KOPT-K1 (cell line): ENCODE results near the gene USP33.
"Not testable (repeated sequence)": the region's sequence is repeated elsewhere in the genome, so short reads cannot be mapped to it uniquely, and the experiment has no call there.

Experiments
- H3K27ac ChIP-seq: fragments of 200-600 bp; sonication (generic); 2 replicates; pipeline ENCODE4 v1.5.1; 2016; ENCODE audit warnings: antibody characterized with exemption, mild to moderate bottlenecking, low read depth, low read length; ENCODE audit not compliant: poor library complexity, severe bottlenecking
- H3K36me3 ChIP-seq: fragments of 200-600 bp; sonication (generic); 2 replicates; pipeline ENCODE4 v1.5.1; 2017; ENCODE audit warnings: antibody characterized with exemption, mild to moderate bottlenecking, low read length, moderate library complexity; ENCODE audit not compliant: insufficient read depth
- H3K9me3 ChIP-seq: fragments of 200-600 bp; sonication (generic); 2 replicates; pipeline ENCODE4 v1.5.1; 2017; ENCODE audit warnings: antibody characterized with exemption, low read length, mild to moderate bottlenecking; ENCODE audit not compliant: insufficient read depth, poor library complexity, severe bottlenecking

The USP33 gene

DNA sequence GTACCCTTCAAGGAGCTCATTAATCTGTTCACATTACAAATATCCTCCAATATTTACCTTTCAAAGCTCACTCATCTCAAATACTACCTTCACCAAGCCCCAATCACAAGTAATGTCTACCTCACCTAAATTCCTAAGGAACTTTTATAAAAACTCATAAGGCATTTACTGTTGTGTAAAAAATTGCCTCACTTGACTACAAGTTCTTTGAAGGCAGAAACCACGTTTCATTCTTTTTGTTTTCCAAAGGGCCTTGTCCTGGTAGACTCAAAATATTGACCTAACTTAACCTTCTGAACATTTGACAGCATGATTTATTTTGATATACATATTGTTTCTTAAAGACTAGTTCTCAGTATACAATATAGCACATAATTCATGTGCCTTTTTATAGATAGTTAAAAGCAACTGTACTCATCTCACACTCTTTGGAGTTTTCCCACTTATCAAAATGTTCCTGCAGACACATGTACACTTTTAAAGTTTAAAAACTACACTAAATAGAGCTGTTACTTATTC, 2.5 kb downstream of the USP33 start:
- Histone ChIP-seq H3K27ac (no peak overlapping the region), H3K36me3 (no peaks in the 10 kb centered on the region), H3K9me3 (no peaks in the 10 kb centered on the region)

DNA sequence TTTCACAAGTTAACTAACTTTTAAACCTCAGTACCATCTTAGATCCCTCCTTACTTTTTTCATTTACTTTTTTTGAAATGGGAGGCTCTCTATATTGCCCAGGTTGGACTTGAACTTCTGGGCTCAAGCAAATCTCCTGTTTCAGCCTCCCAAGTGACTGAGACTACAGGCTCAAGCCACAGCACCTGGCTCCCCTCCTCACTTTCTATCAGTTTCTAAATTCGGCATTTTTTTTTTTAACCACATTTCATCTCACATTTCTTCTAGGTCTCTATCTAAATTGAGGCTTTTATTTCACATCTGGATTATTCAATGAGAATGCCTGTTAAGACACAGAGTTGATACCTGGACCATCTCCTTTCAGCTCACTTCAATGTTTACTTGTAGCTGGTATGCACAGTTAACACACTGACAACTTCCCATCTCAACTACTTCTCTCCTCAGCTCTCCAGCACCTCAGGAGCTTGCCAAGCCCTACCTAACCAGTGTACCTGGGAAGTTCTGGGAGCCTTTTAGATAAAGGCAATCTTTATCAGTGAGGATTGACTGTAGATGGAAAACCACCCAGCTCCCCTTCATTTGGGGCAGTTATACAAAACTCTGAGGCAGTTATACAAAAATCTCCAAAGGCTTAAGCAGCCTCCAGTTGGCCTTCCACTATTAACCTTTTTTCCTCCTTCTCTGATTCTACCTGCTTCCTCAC, 3.4 kb downstream of the USP33 start:
- Histone ChIP-seq H3K9me3 (no peaks in the 10 kb centered on the region), H3K27ac (no peak overlapping the region)

GRCh38 chr1:77749489-77749888, 10.2 kb downstream of the USP33 start:
- H3K27ac ChIP-seq, H3K9me3 ChIP-seq, H3K36me3 ChIP-seq: not testable (repeated sequence)

More for the DNA sequence above, 3.4 kb downstream of the USP33 start:
- H3K36me3 ChIP-seq = no peaks in the 10 kb centered on the region

DNA sequence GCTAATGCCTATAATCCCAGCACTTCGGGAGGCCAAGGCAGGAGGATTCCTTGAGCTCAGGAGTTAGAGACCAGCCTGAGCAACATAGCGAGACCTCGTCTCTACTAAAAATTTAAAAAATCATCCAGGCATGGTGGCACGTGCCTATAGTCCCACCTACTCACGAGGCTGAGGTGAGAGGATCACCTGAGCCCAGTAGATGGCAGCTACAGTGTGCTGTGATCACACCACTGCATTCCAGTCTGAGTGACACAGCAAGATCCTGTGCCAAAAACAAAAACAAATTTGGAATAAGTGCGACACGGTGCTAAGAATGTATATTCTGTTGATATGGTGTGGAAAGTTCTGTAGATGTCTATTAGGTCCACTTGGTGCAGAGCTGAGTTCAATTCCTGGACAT, 15.1 kb downstream of the USP33 start:
- H3K36me3 ChIP-seq = peaks cover 20% of the 10 kb centered on the region
- no peak overlapping the region for H3K27ac ChIP-seq
- H3K9me3 ChIP-seq = no peaks in the 10 kb centered on the region

GRCh38 chr1:77742011-77742555, 17.6 kb downstream of the USP33 start:
- H3K27ac ChIP-seq = no peak overlapping the region

GRCh38 chr1:77741316-77741715, 18.3 kb downstream of the USP33 start:
- H3K9me3 ChIP-seq = no peaks in the 10 kb centered on the region
- H3K36me3 ChIP-seq = peaks cover 48% of the 10 kb centered on the region
- H3K27ac ChIP-seq = no peak overlapping the region

More at GRCh38 chr1:77742011-77742555, 17.6 kb downstream of the USP33 start:
- Histone ChIP-seq H3K36me3 (peaks cover 43% of the 10 kb centered on the region), H3K9me3 (no peaks in the 10 kb centered on the region)

GRCh38 chr1:77739235-77739634, 20.4 kb downstream of the USP33 start:
- H3K36me3 ChIP-seq = peaks cover 49% of the 10 kb centered on the region
- no peaks in the 10 kb centered on the region for H3K9me3 ChIP-seq
- no peak overlapping the region for H3K27ac ChIP-seq

- peaks cover 77% of the 10 kb centered on the region for H3K36me3 ChIP-seq
- H3K9me3 ChIP-seq = no peaks in the 10 kb centered on the region
- no peak overlapping the region for H3K27ac ChIP-seq
Measured at GRCh38 chr1:77732090-77732489, 27.6 kb downstream of the USP33 start.

GRCh38 chr1:77725706-77726105, 33.9 kb downstream of the USP33 start:
- Histone ChIP-seq H3K27ac (no peak overlapping the region), H3K36me3 (peaks cover 97% of the 10 kb centered on the region), H3K9me3 (no peaks in the 10 kb centered on the region)

- Histone ChIP-seq H3K9me3 (no peaks in the 10 kb centered on the region), H3K36me3 (peaks cover 98% of the 10 kb centered on the region), H3K27ac (no peak overlapping the region)
Measured at GRCh38 chr1:77718181-77718580, 41.5 kb downstream of the USP33 start.

DNA sequence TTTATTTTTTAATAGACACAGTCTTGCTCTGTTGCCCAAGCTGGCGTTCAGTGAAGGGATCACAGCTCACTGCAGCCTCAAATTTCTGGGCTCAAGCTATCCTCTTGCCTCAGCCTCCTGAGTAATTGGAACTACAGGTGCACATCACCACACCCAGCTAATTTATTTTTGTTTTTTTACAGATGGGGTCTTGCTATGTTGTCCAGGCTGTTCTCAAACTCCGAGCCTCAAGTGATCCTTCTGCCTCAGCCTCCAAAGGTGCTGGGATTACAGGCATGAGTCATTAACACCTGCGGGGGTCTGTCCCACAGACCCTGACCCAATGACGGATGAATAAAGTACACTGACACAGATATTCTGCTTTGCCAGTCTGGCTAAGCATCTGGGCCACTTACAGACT, 43.6 kb downstream of the USP33 start:
- no peaks in the 10 kb centered on the region for H3K9me3 ChIP-seq
- H3K27ac ChIP-seq = no peak overlapping the region
- H3K36me3 ChIP-seq = peaks cover 98% of the 10 kb centered on the region

DNA sequence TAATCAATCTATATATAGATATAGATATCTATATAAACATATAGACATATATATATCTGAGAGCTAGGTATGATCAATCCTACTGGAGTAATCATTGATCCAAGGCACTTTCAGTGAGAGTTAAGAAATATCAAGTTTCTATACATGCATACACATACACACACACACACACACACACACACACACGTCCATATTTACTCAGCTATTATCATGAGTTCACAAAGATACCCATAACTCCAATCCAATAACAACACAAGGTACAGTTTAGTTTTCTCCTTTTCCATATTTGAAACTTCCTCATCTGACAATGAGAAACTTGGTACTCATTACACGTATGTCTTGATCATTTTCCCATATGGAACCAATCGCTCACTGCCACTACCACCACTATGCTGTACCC, 49.9 kb downstream of the USP33 start:
- Histone ChIP-seq H3K9me3 (no peaks in the 10 kb centered on the region), H3K27ac (no peak overlapping the region), H3K36me3 (peaks cover 87% of the 10 kb centered on the region)

DNA sequence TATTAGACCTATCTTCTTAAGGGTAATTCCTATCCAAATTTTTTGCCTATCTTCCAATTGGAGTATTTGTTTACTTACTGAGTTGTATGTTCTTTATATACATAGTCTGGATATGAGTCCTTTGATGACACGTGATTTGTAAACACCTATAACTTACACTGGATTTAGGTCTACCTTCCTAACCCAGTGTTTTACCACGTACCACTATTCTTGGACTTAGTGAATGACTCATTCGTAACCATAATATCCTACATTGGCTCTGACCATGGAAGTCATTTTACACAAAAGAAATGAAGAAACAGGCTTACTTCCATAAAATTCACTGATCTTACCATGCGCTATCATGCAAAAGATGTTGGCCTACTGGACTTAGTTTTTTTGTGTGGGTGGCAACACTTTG, 53.3 kb downstream of the USP33 start:
- no peak overlapping the region for H3K27ac ChIP-seq
- peaks cover 55% of the 10 kb centered on the region for H3K36me3 ChIP-seq
- H3K9me3 ChIP-seq = no peaks in the 10 kb centered on the region

DNA sequence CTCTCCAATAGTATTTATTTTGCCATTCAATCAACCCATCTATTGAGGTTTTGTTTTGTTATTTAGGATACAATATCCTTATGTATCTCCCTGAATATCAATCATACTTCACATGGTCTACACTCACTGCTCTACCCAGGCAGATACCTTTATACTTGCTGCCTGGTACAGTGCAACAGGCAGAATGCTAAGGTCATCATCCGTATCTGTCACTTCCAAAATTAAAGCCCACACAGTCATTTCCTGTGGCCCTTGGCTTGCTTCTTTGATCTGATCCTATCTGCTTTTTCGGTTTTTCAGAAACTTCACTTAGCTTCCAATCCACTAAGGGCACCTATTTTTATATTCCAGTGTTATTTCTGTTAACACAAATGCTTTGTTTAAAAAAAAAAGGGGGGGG, 54.9 kb downstream of the USP33 start:
- no peak overlapping the region for H3K27ac ChIP-seq
- H3K9me3 ChIP-seq = no peaks in the 10 kb centered on the region
- peaks cover 54% of the 10 kb centered on the region for H3K36me3 ChIP-seq

GRCh38 chr1:77699673-77700072, 60.0 kb downstream of the USP33 start:
- H3K36me3 ChIP-seq = peaks cover 55% of the 10 kb centered on the region
- H3K9me3 ChIP-seq, H3K27ac ChIP-seq: not testable (repeated sequence)

DNA sequence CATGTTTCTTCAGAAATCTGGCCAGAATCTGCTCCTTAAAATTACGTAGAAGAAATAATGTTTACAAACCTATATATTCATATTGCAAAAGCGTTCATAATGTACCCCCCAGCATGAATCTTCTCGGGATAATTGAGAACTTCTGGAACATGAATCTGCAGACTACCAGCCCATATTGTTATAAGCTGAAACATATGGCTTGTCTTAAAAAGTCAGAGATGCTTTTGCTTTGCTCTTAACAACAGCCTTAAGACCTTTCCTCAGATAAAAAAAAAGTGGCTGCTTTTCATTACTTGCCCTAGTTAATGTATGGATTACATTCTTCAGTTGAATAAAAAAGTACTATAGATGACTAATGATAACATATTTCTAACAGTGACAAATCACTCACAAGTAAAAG, 62.2 kb downstream of the USP33 start:
- Histone ChIP-seq H3K9me3 (no peaks in the 10 kb centered on the region), H3K27ac (no peak overlapping the region), H3K36me3 (peaks cover 70% of the 10 kb centered on the region)
